Measurements from ENCODE around the gene SOX13.

SOX13 gene

GRCh38 chr1:204136814-204137213 lies 63.9 kb downstream of the SOX13 start:
- Mint-ChIP-seq H3K9me3 (ENCODE audit: low read depth) (no peaks in the 10 kb centered on the region), H3K4me1 (ENCODE audit: low read depth) (no peaks in the 10 kb centered on the region), H3K36me3 (peaks cover 4% of the 10 kb centered on the region), H3K27me3 (no peaks in the 10 kb centered on the region), H3K27ac (no peak overlapping the region), H3K4me3 (no peak overlapping the region)

GRCh38 chr1:204139088-204139487 lies 66.2 kb downstream of the SOX13 start:
- no peak overlapping the region for H3K4me3 Mint-ChIP-seq
- no peaks in the 10 kb centered on the region for H3K27me3 Mint-ChIP-seq
- peaks cover 4% of the 10 kb centered on the region for H3K36me3 Mint-ChIP-seq
- H3K27ac Mint-ChIP-seq, result no peak overlapping the region
- no peaks in the 10 kb centered on the region for H3K9me3 Mint-ChIP-seq (ENCODE audit: low read depth)
- peaks cover 2% of the 10 kb centered on the region for H3K4me1 Mint-ChIP-seq (ENCODE audit: low read depth)

GRCh38 chr1:204139952-204140351 lies 67.0 kb downstream of the SOX13 start:
- Mint-ChIP-seq H3K4me1 (ENCODE audit: low read depth) (peaks cover 2% of the 10 kb centered on the region), H3K36me3 (peaks cover 4% of the 10 kb centered on the region), H3K27me3 (no peaks in the 10 kb centered on the region), H3K9me3 (ENCODE audit: low read depth) (no peaks in the 10 kb centered on the region), H3K4me3 (no peak overlapping the region), H3K27ac (no peak overlapping the region)

GRCh38 chr1:204141131-204141530 lies 68.2 kb downstream of the SOX13 start:
- Mint-ChIP-seq H3K4me1 (ENCODE audit: low read depth) (peaks cover 2% of the 10 kb centered on the region), H3K4me3 (no peak overlapping the region), H3K27me3 (no peaks in the 10 kb centered on the region), H3K27ac (no peak overlapping the region), H3K36me3 (peaks cover 4% of the 10 kb centered on the region), H3K9me3 (ENCODE audit: low read depth) (no peaks in the 10 kb centered on the region)

- Mint-ChIP-seq H3K27ac (no peak overlapping the region), H3K27me3 (no peaks in the 10 kb centered on the region), H3K4me1 (ENCODE audit: low read depth) (peaks cover 2% of the 10 kb centered on the region), H3K36me3 (peaks cover 4% of the 10 kb centered on the region), H3K4me3 (no peak overlapping the region), H3K9me3 (ENCODE audit: low read depth) (no peaks in the 10 kb centered on the region)
These were observed 69.4 kb downstream of the SOX13 start for GRCh38 chr1:204142032-204142974.

GRCh38 chr1:204143276-204144041 lies 70.5 kb downstream of the SOX13 start:
- Mint-ChIP-seq H3K4me1 (ENCODE audit: low read depth) (peaks cover 2% of the 10 kb centered on the region), H3K4me3 (no peak overlapping the region), H3K27ac (no peak overlapping the region), H3K27me3 (no peaks in the 10 kb centered on the region), H3K9me3 (ENCODE audit: low read depth) (no peaks in the 10 kb centered on the region), H3K36me3 (peaks cover 4% of the 10 kb centered on the region)

GRCh38 chr1:204145033-204145504 lies 72.2 kb downstream of the SOX13 start:
- Mint-ChIP-seq H3K27me3 (no peaks in the 10 kb centered on the region), H3K9me3 (ENCODE audit: low read depth) (no peaks in the 10 kb centered on the region), H3K36me3 (peaks cover 2% of the 10 kb centered on the region), H3K27ac (no peak overlapping the region), H3K4me3 (no peak overlapping the region), H3K4me1 (ENCODE audit: low read depth) (peaks cover 2% of the 10 kb centered on the region)

- Mint-ChIP-seq H3K4me1 (ENCODE audit: low read depth) (peaks cover 6% of the 10 kb centered on the region), H3K36me3 (no peaks in the 10 kb centered on the region), H3K27ac (no peak overlapping the region), H3K27me3 (no peaks in the 10 kb centered on the region), H3K4me3 (no peak overlapping the region), H3K9me3 (ENCODE audit: low read depth) (no peaks in the 10 kb centered on the region)
These were observed 73.4 kb downstream of the SOX13 start for GRCh38 chr1:204146309-204146708.

- no peak overlapping the region for H3K27ac Mint-ChIP-seq
- no peaks in the 10 kb centered on the region for H3K9me3 Mint-ChIP-seq (ENCODE audit: low read depth)
- H3K36me3 Mint-ChIP-seq, result no peaks in the 10 kb centered on the region
- H3K4me3 Mint-ChIP-seq, result no peak overlapping the region
- H3K27me3 Mint-ChIP-seq, result no peaks in the 10 kb centered on the region
- peaks cover 6% of the 10 kb centered on the region for H3K4me1 Mint-ChIP-seq (ENCODE audit: low read depth)
These were observed 74.0 kb downstream of the SOX13 start for GRCh38 chr1:204146965-204147364.

GRCh38 chr1:204147406-204148383 lies 74.8 kb downstream of the SOX13 start:
- Mint-ChIP-seq H3K4me1 (ENCODE audit: low read depth) (peaks cover 4% of the 10 kb centered on the region), H3K27ac (no peak overlapping the region), H3K4me3 (no peak overlapping the region), H3K27me3 (no peaks in the 10 kb centered on the region), H3K36me3 (no peaks in the 10 kb centered on the region), H3K9me3 (ENCODE audit: low read depth) (no peaks in the 10 kb centered on the region)

- Mint-ChIP-seq H3K36me3 (no peaks in the 10 kb centered on the region), H3K27ac (no peak overlapping the region), H3K9me3 (ENCODE audit: low read depth) (no peaks in the 10 kb centered on the region), H3K4me3 (no peak overlapping the region), H3K27me3 (no peaks in the 10 kb centered on the region), H3K4me1 (ENCODE audit: low read depth) (peaks cover 4% of the 10 kb centered on the region)
These were observed 76.2 kb downstream of the SOX13 start for GRCh38 chr1:204149107-204149506.

GRCh38 chr1:204149635-204150565 lies 77.0 kb downstream of the SOX13 start:
- no peaks in the 10 kb centered on the region for H3K36me3 Mint-ChIP-seq
- H3K4me3 Mint-ChIP-seq, result peak overlapping the region; percentile 78
- no peaks in the 10 kb centered on the region for H3K27me3 Mint-ChIP-seq
- no peak overlapping the region for H3K27ac Mint-ChIP-seq
- peaks cover 4% of the 10 kb centered on the region for H3K4me1 Mint-ChIP-seq (ENCODE audit: low read depth)
- H3K9me3 Mint-ChIP-seq (ENCODE audit: low read depth), result no peaks in the 10 kb centered on the region

- Mint-ChIP-seq H3K9me3 (ENCODE audit: low read depth) (no peaks in the 10 kb centered on the region), H3K4me3 (peak overlapping the region; percentile 78), H3K27ac (no peak overlapping the region), H3K4me1 (ENCODE audit: low read depth) (peaks cover 4% of the 10 kb centered on the region), H3K27me3 (no peaks in the 10 kb centered on the region), H3K36me3 (no peaks in the 10 kb centered on the region)
These were observed 78.0 kb downstream of the SOX13 start for GRCh38 chr1:204150702-204151551.

Measured in activated naive CD8-positive, alpha-beta T cell (primary cell).